B cell (primary cell): ENCODE results near the gene ODC1. TPM values are rescaled to one million over a fixed set of nuclear protein-coding genes. Genes with fewer than 3 reads are reported as not detected.
A peak's percentile ranks its signal among the peaks of the same experiment; 100 is the strongest.

ENCODE experiments used
- ATAC-seq: fragments of 200-7000 bp; cut with Tn5 transposase; one replicate; pipeline ENCODE4 v1.10.0; 2021; ENCODE audit warnings: low read depth, mild to moderate bottlenecking, moderate number of reproducible peaks, moderate library complexity
- CTCF ChIA-PET: fragments of 350-600 bp; sonication (Branson Sonifier 250); formaldehyde crosslinking; loops from one replicate; lab custom pipeline; 2021; ENCODE audit warnings: antibody characterized with exemption, inconsistent platforms; lab: Charles Lee
- POLR2A ChIA-PET: fragments of 350-600 bp; sonication (Branson Sonifier 250); formaldehyde crosslinking; loops from one replicate; lab custom pipeline; 2021; ENCODE audit warnings: antibody characterized with exemption; lab: Charles Lee
- DNase-seq: peaks from one replicate; pipeline ENCODE4 v3.0.0; 2013
- H2AFZ ChIP-seq: 2 replicates; pipeline ENCODE4 v1.6.1; 2012; ENCODE audit warnings: mild to moderate bottlenecking, low read depth, low read length; ENCODE audit not compliant: insufficient read depth, poor library complexity, severe bottlenecking
- H3K27ac ChIP-seq, 2 donors: 1 replicate in 1 of 2; 2 replicates in 1 of 2; pipeline ENCODE4 v1.5.1; 2012 to 2013; ENCODE audit warnings: low read length in 2 of 2, mild to moderate bottlenecking in 2 of 2, moderate library complexity in 1 of 2
- H3K27me3 ChIP-seq, 4 experiments: fragments of 200-600 bp in 1 of 4; sonication (generic) in 1 of 4; replicated peaks in 1 of 4; 1 replicate in 2 of 4; 2 replicates in 2 of 4; pipeline versions ENCODE4 v1.6.1 to v1.7.0; 2013 to 2016; ENCODE audit warnings: low read length in 3 of 4, mild to moderate bottlenecking in 2 of 4, mixed read lengths in 1 of 4, moderate library complexity in 1 of 4; ENCODE audit not compliant: insufficient read depth in 4 of 4, control insufficient read depth in 3 of 4; ENCODE audit errors: control extremely low read depth in 1 of 4
- H3K36me3 ChIP-seq, 2 experiments: replicated peaks in 1 of 2; 1 replicate in 1 of 2; 2 replicates in 1 of 2; pipeline versions ENCODE4 v1.6.1 to v1.7.1; 2013; ENCODE audit warnings: low read length in 1 of 2; ENCODE audit not compliant: insufficient read depth in 2 of 2, control insufficient read depth in 1 of 2; ENCODE audit errors: control extremely low read depth in 1 of 2, extremely low read depth in 1 of 2
- H3K4me1 ChIP-seq, 2 donors: fragments of 200-600 bp in 1 of 2; sonication (generic) in 1 of 2; 1 replicate in 1 of 2; 2 replicates in 1 of 2; pipeline versions ENCODE4 v1.5.1 to v1.6.1; 2013 to 2017; ENCODE audit warnings: low read length in 2 of 2; ENCODE audit not compliant: control insufficient read depth in 2 of 2, insufficient read depth in 2 of 2
- H3K4me2 ChIP-seq: replicated peaks from 2 replicates; pipeline ENCODE3; 2012; ENCODE audit warnings: mild to moderate bottlenecking, low read depth, low read length; ENCODE audit not compliant: poor library complexity, severe bottlenecking
- H3K4me3 ChIP-seq, 5 experiments: fragments of 200-600 bp in 1 of 5; sonication (generic) in 1 of 5; 1 replicate in 3 of 5; 2 replicates in 2 of 5; pipeline versions ENCODE4 v1.5.1 to v1.7.0; 2011 to 2016; ENCODE audit warnings: low read length in 4 of 5, mild to moderate bottlenecking in 4 of 5, low read depth in 2 of 5, control low read depth in 1 of 5, moderate library complexity in 1 of 5; ENCODE audit not compliant: insufficient read depth in 1 of 5; ENCODE audit errors: control extremely low read depth in 1 of 5, extremely low read depth in 1 of 5
- H3K79me2 ChIP-seq: fragments of 200-600 bp; sonication (generic); one replicate; pipeline ENCODE4 v1.6.0; 2016; ENCODE audit warnings: low read length; ENCODE audit not compliant: control insufficient read depth, insufficient read depth
- H3K9ac ChIP-seq: fragments of 200-600 bp; sonication (generic); 2 replicates; pipeline ENCODE4 v1.6.1; 2017; ENCODE audit warnings: mild to moderate bottlenecking, low read length, moderate library complexity
- H3K9me3 ChIP-seq, 3 donors: one replicate each; pipeline versions ENCODE4 v1.6.1 to v1.7.1; 2013; ENCODE audit warnings: low read length in 2 of 3; ENCODE audit not compliant: control insufficient read depth in 2 of 3, insufficient read depth in 1 of 3; ENCODE audit errors: control extremely low read depth in 1 of 3
- H4K20me1 ChIP-seq: 2 replicates; pipeline ENCODE4 v1.6.0; 2012; ENCODE audit warnings: mild to moderate bottlenecking, low read length; ENCODE audit not compliant: insufficient read depth, control insufficient read depth, poor library complexity, severe bottlenecking
- H3K27ac Mint-ChIP-seq: one replicate; pipeline ENCODE4 v1.8.0; 2021; ENCODE audit warnings: mixed read lengths
- H3K27me3 Mint-ChIP-seq: one replicate; pipeline ENCODE4 v1.8.0; 2021; ENCODE audit warnings: mixed read lengths
- H3K4me1 Mint-ChIP-seq: one replicate; pipeline ENCODE4 v1.8.0; 2021; ENCODE audit warnings: mixed read lengths
- H3K4me3 Mint-ChIP-seq: one replicate; pipeline ENCODE4 v1.8.0; 2021; ENCODE audit warnings: mixed read lengths
- H3K9me3 Mint-ChIP-seq: one replicate; pipeline ENCODE4 v1.8.0; 2022; ENCODE audit warnings: mixed read lengths; ENCODE audit not compliant: insufficient read depth
- EZH2 ChIP-seq: IDR thresholded peaks from 2 replicates; pipeline ENCODE4 v1.6.1; 2012; ENCODE audit warnings: borderline replicate concordance, low read depth, mild to moderate bottlenecking, moderate library complexity, low read length; ENCODE audit not compliant: insufficient read depth, poor library complexity, severe bottlenecking
- WGBS: methylation state at CpG from one replicate; pipeline ENCODE4 v1.1.5; 2013; ENCODE audit warnings: missing lambda C conversion rate; ENCODE audit not compliant: insufficient coverage; 5-methylcytosine and 5-hydroxymethylcytosine counted together
- intact Hi-C: fragments of 100-400 bp; cut with micrococcal nuclease; formaldehyde crosslinking; loops from one replicate; pipeline ENCODE4 v1.10.0; 2022
- polyA plus RNA-seq: library from polyadenylated mRNA; depleted of rRNA; stranded (reverse); fragments of >200 nt; gene quantifications from 2 replicates; pipeline ENCODE4 v1.2.3, GENCODE V29; 2012
- total RNA-seq, 2 donors: library from RNA; stranded (reverse); fragments of 120-200 nt in 1 of 2; gene quantifications; 1 replicate in 1 of 2; 2 replicates in 1 of 2; pipeline versions ENCODE4 v1.2.3 to v1.2.4, GENCODE V29; 2013 to 2022
- TF ChIP-seq, protein P1 (sequence below): fragments of 200-600 bp; IDR thresholded peaks from one replicate; pipeline ENCODE4 v1.8.0; 2022; ENCODE audit warnings: antibody characterized with exemption, mild to moderate bottlenecking

ODC1 gene
- total and polyA plus RNA-seq, 2 donors (not counting 1 experiment from before 2014, with no cell fraction given): 88.7 to 171 TPM

- H3K4me1 ChIP-seq: peaks cover 25 to 42% of the 10 kb centered on the region in 2 donors
- WGBS: 86% methylated on average over 11 of the region's 21 CpGs
- peaks cover 32% of the 10 kb centered on the region for H3K79me2 ChIP-seq
- ATAC-seq (no peak), DNase-seq (no peak)
- H3K27ac ChIP-seq: peak overlapping the region; percentile 8 to 63
- POLR2A ChIA-PET: no interaction called here
- peaks cover 1 to 29% of the 10 kb centered on the region in 2 experiments for H3K36me3 ChIP-seq
- H3K9ac ChIP-seq: no peak overlapping the region
- Mint-ChIP-seq H3K27me3 (no peaks in the 10 kb centered on the region), H3K4me3 (no peak overlapping the region), H3K9me3 (no peaks in the 10 kb centered on the region), H3K27ac (peak overlapping the region; percentile 90), H3K4me1 (peaks cover 48% of the 10 kb centered on the region)
- CTCF ChIA-PET: interaction anchor here (0.5 to 1.3 kb wide), 2 partner anchors 276 to 283 kb away, joined by 3 to 6 read pairs; no protein-coding TSS in a partner anchor
- H3K4me3 ChIP-seq: peak overlapping the region in 1 of 5 experiments; percentile 5
- peaks cover 44% of the 10 kb centered on the region for H4K20me1 ChIP-seq
- no peak for TF ChIP-seq EZH2
- TF ChIP-seq, protein P1, sequence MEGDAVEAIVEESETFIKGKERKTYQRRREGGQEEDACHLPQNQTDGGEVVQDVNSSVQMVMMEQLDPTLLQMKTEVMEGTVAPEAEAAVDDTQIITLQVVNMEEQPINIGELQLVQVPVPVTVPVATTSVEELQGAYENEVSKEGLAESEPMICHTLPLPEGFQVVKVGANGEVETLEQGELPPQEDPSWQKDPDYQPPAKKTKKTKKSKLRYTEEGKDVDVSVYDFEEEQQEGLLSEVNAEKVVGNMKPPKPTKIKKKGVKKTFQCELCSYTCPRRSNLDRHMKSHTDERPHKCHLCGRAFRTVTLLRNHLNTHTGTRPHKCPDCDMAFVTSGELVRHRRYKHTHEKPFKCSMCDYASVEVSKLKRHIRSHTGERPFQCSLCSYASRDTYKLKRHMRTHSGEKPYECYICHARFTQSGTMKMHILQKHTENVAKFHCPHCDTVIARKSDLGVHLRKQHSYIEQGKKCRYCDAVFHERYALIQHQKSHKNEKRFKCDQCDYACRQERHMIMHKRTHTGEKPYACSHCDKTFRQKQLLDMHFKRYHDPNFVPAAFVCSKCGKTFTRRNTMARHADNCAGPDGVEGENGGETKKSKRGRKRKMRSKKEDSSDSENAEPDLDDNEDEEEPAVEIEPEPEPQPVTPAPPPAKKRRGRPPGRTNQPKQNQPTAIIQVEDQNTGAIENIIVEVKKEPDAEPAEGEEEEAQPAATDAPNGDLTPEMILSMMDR: no peak
- peaks cover 0 to 7% (median 0%) of the 10 kb centered on the region in 3 donors for H3K9me3 ChIP-seq
- intact Hi-C loops: no loop called here
- H3K4me2 ChIP-seq: peak overlapping the region; percentile 41
- H2AFZ ChIP-seq: no peak overlapping the region
- no peaks in the 10 kb centered on the region for H3K27me3 ChIP-seq
Measured at GRCh38 chr2:10400978-10401951, 46.9 kb downstream of the ODC1 start.

- intact Hi-C loops: no loop called here
- H2AFZ ChIP-seq: no peak overlapping the region
- peaks cover 48% of the 10 kb centered on the region for H4K20me1 ChIP-seq
- peak overlapping the region; percentile 8 to 63 for H3K27ac ChIP-seq
- Mint-ChIP-seq H3K9me3 (no peaks in the 10 kb centered on the region), H3K4me1 (peaks cover 53% of the 10 kb centered on the region), H3K27me3 (no peaks in the 10 kb centered on the region), H3K27ac (peak overlapping the region; percentile 90), H3K4me3 (peak overlapping the region; percentile 62)
- ATAC-seq: peak; percentile 26
- H3K9me3 ChIP-seq: peaks cover 0 to 7% (median 0%) of the 10 kb centered on the region in 3 donors
- no peaks in the 10 kb centered on the region for H3K27me3 ChIP-seq
- peak overlapping the region; percentile 41 for H3K4me2 ChIP-seq
- ChIA-PET POLR2A (no interaction called here), CTCF (no interaction called here)
- peak; percentile 44 for DNase-seq
- WGBS: 62% methylated on average over 10 of the region's 11 CpGs
- no peak overlapping the region for H3K9ac ChIP-seq
- H3K4me3 ChIP-seq: no peak overlapping the region
- H3K79me2 ChIP-seq: peaks cover 27% of the 10 kb centered on the region
- peaks cover 1 to 27% of the 10 kb centered on the region in 2 experiments for H3K36me3 ChIP-seq
- TF ChIP-seq EZH2: no peak
- TF ChIP-seq, protein P1: no peak
- H3K4me1 ChIP-seq: peaks cover 26 to 46% of the 10 kb centered on the region in 2 donors
Measured at GRCh38 chr2:10400568-10400977, 47.6 kb downstream of the ODC1 start.
